ENCODE measurements around the gene GPR108. TPM values are rescaled to one million over a fixed set of nuclear protein-coding genes. Genes with fewer than 3 reads are reported as not detected.

GPR108 gene
- total and polyA plus RNA-seq, 2 of the 13 experiments (the other 11 are each of a cell fraction or from before 2014, with no cell fraction given): 36.4 to 63.0 TPM

DNA sequence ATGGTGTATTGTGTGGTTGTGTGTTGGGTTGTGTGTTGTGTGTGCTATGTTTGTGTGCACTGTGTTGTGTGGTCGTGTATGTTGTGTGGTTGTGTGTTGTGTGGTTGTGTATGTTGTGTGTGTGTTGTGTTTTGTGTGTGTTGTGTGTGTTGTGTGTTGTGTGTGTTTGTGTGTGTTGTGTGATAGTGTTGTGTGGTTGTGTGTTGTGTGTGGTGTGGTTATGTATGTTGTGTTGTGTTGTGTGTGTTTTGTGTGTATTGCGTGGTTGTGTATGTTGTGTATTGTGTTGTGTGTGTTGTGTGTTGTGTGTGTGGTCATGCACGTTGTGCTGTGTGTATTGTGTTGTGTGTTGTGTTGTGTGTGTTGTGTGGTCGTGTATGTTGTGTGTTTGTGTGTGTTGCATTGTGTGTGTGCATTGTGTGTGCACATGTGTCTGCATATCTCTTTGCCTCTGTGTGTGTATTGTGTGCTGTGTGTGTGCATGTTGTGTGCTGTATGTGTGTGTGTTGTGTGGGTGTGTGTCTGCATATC is 19.9 kb downstream of the GPR108 start (continued):
- no peak for TF ChIP-seq ZNF263 (CRISPR knock-in tag; IDR thresholded peaks at IDR 0.05)
- no peak for TF ChIP-seq PAX8 (CRISPR knock-in tag; IDR thresholded peaks at IDR 0.05; ENCODE audit: borderline replicate concordance)
- TF ChIP-seq MIER2 (CRISPR knock-in tag; IDR thresholded peaks at IDR 0.05): no peak
- TF ChIP-seq SRF (IDR thresholded peaks at IDR 0.05; ENCODE audit: low read depth, low read length): no peak
- TF ChIP-seq ZNF724P (CRISPR knock-in tag; IDR thresholded peaks at IDR 0.05; ENCODE audit: borderline replicate concordance): 0 out of 2 replicates have a peak, but pooled peaks have one; percentile 34
- TF ChIP-seq, protein P1, sequence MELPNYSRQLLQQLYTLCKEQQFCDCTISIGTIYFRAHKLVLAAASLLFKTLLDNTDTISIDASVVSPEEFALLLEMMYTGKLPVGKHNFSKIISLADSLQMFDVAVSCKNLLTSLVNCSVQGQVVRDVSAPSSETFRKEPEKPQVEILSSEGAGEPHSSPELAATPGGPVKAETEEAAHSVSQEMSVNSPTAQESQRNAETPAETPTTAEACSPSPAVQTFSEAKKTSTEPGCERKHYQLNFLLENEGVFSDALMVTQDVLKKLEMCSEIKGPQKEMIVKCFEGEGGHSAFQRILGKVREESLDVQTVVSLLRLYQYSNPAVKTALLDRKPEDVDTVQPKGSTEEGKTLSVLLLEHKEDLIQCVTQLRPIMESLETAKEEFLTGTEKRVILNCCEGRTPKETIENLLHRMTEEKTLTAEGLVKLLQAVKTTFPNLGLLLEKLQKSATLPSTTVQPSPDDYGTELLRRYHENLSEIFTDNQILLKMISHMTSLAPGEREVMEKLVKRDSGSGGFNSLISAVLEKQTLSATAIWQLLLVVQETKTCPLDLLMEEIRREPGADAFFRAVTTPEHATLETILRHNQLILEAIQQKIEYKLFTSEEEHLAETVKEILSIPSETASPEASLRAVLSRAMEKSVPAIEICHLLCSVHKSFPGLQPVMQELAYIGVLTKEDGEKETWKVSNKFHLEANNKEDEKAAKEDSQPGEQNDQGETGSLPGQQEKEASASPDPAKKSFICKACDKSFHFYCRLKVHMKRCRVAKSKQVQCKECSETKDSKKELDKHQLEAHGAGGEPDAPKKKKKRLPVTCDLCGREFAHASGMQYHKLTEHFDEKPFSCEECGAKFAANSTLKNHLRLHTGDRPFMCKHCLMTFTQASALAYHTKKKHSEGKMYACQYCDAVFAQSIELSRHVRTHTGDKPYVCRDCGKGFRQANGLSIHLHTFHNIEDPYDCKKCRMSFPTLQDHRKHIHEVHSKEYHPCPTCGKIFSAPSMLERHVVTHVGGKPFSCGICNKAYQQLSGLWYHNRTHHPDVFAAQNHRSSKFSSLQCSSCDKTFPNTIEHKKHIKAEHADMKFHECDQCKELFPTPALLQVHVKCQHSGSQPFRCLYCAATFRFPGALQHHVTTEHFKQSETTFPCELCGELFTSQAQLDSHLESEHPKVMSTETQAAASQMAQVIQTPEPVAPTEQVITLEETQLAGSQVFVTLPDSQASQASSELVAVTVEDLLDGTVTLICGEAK (IDR thresholded peaks at IDR 0.05): peak; percentile 19
- TF ChIP-seq, protein P1 (CRISPR knock-in tag; IDR thresholded peaks at IDR 0.05): no peak
- TF ChIP-seq ZNF773 (CRISPR knock-in tag; IDR thresholded peaks at IDR 0.05; ENCODE audit: borderline replicate concordance): no peak
- TF ChIP-seq ATF7 (IDR thresholded peaks at IDR 0.05): peak; percentile 34
- no peak for TF ChIP-seq ATF7 (CRISPR knock-in tag; IDR thresholded peaks at IDR 0.05)
- TF ChIP-seq, protein P2, sequence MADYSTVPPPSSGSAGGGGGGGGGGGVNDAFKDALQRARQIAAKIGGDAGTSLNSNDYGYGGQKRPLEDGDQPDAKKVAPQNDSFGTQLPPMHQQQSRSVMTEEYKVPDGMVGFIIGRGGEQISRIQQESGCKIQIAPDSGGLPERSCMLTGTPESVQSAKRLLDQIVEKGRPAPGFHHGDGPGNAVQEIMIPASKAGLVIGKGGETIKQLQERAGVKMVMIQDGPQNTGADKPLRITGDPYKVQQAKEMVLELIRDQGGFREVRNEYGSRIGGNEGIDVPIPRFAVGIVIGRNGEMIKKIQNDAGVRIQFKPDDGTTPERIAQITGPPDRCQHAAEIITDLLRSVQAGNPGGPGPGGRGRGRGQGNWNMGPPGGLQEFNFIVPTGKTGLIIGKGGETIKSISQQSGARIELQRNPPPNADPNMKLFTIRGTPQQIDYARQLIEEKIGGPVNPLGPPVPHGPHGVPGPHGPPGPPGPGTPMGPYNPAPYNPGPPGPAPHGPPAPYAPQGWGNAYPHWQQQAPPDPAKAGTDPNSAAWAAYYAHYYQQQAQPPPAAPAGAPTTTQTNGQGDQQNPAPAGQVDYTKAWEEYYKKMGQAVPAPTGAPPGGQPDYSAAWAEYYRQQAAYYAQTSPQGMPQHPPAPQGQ (CRISPR knock-in tag; IDR thresholded peaks at IDR 0.05; ENCODE audit: borderline replicate concordance): peak; percentile 62; the same call in 1 of the 2 replicates
- TF ChIP-seq, protein P3, sequence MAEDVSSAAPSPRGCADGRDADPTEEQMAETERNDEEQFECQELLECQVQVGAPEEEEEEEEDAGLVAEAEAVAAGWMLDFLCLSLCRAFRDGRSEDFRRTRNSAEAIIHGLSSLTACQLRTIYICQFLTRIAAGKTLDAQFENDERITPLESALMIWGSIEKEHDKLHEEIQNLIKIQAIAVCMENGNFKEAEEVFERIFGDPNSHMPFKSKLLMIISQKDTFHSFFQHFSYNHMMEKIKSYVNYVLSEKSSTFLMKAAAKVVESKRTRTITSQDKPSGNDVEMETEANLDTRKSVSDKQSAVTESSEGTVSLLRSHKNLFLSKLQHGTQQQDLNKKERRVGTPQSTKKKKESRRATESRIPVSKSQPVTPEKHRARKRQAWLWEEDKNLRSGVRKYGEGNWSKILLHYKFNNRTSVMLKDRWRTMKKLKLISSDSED (CRISPR knock-in tag; IDR thresholded peaks at IDR 0.05): 0 out of 2 replicates have a peak, but pooled peaks have one; percentile 72
- TF ChIP-seq, protein P4, sequence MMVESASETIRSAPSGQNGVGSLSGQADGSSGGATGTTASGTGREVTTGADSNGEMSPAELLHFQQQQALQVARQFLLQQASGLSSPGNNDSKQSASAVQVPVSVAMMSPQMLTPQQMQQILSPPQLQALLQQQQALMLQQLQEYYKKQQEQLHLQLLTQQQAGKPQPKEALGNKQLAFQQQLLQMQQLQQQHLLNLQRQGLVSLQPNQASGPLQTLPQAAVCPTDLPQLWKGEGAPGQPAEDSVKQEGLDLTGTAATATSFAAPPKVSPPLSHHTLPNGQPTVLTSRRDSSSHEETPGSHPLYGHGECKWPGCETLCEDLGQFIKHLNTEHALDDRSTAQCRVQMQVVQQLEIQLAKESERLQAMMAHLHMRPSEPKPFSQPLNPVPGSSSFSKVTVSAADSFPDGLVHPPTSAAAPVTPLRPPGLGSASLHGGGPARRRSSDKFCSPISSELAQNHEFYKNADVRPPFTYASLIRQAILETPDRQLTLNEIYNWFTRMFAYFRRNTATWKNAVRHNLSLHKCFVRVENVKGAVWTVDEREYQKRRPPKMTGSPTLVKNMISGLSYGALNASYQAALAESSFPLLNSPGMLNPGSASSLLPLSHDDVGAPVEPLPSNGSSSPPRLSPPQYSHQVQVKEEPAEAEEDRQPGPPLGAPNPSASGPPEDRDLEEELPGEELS (CRISPR knock-in tag; IDR thresholded peaks at IDR 0.05): 0 out of 2 replicates have a peak, but pooled peaks have one; percentile 21
- TF ChIP-seq AHR (CRISPR knock-in tag; IDR thresholded peaks at IDR 0.05): no peak
